Measurements from ENCODE around the gene EVA1B.

The EVA1B gene

GRCh38 chr1:36307601-36308330 lies 15.7 kb downstream of the EVA1B start:
- DNase-seq, result no peak

DNA sequence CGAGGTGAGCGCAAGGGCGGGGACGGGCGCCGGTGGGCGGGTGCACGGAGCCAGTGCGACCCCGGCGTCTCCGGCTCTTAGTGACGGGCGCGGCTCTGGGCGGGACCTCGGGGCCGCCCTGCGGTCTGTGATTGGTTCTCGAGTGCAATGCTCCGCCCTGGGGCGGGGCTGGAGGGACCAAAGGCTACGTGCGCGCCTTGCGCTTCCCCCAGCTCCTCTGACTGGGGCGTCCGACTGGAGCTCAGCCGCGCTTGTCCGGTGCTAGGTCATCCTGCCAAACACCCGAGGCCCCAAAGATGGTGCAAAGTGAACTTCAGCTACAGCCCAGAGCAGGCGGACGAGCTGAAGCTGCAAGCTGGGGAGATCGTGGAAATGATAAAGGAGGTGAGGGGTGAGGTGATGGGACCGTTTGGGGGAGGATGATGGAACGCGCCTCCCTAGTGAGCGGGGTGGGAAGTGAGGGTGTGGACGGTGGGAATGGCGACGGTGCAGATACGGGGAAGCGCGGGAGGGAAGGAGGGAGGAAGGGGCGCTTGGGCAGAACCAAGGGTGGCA lies 16.5 kb downstream of the EVA1B start:
- DNase-seq, result peak; percentile 88 to 90

DNA sequence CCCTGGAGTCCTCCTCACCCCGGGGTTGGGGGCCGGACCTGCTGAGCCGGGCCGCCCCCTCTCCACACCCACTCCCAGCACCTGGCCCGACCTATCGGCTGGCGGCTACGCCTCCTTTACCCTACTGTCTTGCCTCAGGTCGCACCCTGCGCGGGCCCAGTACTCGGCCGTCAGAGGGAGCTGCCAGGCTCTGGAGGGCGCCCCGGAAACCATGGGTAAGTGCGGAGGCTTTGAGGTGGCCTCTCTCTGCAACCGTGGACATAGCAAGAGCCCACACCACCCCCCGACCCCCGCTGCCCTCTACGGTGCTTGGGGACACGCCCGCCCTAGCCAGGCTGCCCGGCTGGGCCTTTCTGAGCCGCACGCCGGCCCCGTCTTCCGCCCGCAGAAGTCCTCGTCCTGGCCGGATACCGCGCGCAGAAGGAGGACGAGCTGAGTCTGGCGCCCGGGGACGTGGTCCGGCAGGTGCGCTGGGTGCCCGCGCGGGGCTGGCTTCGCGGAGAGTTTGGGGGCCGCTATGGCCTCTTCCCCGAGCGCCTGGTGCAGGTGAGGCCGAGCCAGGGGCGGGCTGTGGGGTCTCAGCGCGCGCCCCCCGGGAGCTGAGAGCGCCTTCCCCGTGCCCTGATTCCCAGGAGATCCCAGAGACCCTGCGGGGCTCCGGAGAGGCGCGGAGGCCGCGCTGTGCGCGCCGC lies 17.1 kb downstream of the EVA1B start, which contains the start of gene SH3D21:
TSS of gene SH3D21 (plus strand) at position 159 of the 692 bp plus-strand sequence. CDS start at position 212, 53 bp downstream.
- peak; percentile 47 for DNase-seq

DNA sequence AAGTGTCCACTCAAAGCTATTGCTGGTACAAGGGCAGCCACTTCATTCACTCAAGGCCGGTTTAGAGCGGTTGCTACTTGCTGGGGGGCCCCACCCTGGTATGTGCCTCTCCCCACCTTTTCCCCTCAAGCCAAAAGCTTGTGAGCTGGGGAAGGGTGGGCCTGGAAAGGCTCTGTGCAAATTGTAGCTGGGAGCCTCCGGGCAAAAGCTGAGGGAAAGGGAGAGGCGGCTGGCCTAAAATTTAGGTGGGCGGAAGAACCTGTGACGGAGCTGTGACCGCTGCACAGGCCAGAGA lies 17.6 kb downstream of the EVA1B start:
- no peak for DNase-seq

GRCh38 chr1:36304970-36305914 lies 18.2 kb downstream of the EVA1B start:
- DNase-seq, result no peak

DNA sequence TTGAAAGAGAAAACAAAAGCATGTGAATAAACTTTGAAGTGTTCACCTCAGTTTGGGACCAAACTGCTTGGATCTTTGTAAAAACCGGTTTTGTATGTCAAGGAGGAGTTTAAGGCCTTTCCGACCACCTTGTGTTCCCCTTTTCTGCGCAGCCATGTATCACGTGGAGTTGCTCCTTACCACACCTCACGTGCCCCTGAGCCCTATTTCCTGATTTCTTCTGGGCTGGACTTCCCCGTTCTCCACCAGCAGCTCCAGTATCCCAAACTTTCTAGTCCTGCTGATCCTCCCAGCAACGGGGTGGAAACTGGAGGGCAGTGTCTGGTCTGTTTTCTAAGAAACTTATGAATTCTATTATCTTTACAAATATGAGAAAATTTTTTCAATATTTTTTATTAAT lies 18.9 kb downstream of the EVA1B start:
- DNase-seq, result no peak

DNA sequence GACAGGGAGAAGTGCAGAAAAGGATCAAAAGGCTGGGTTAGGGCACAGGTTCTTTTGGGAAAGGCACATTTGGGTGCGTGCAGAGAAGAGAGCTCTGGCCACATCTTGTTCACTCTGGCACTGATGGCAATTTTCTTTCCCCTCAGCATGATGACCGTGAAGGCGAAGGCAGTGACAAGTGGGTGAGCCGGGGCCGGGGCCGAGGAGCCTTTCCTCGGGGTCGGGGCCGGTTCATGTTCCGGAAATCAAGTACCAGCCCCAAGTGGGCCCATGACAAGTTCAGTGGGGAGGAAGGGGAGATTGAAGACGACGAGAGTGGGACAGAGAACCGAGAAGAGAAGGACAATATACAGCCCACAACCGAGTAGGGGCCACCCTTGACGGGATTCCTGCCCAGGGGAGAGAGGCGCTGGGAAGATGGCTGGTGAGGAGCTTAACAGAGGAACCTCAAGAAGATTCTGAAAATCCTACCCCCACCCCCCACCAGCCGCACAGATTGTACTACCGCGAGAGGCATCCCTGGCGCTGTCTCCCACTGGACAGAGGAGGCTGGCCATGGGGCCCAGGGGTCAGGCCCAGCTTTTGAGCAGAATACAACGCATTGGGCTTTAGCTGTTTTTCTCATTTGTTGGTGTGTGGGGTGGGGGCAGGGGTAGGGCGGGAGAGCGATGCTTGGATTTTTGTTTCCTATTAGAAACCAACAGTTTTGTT lies 19.6 kb downstream of the EVA1B start:
- DNase-seq, result no peak

DNA sequence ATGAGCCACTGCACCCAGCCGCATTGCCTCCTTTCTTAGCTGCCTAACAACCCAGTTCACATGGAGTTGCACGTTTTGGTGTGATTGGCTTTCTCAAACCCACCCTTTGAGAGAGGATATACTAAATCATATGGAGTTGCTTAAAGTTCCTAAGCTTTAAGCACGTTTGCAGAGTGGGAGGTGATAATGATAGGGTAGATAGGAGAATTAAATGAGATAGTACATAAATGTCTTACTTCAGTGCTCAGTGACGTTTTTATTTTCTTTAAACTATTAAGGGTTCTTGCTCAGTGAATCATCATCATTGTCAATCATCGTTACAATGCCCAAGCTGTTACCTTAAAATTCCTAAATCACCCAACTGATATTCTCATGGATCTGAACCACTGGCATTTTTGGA lies 20.2 kb downstream of the EVA1B start:
- no peak for DNase-seq

- no peak for DNase-seq
These were observed 22.2 kb downstream of the EVA1B start for GRCh38 chr1:36301220-36301619.

- DNase-seq, result no peak
These were observed 22.9 kb downstream of the EVA1B start for GRCh38 chr1:36300526-36300925.

DNA sequence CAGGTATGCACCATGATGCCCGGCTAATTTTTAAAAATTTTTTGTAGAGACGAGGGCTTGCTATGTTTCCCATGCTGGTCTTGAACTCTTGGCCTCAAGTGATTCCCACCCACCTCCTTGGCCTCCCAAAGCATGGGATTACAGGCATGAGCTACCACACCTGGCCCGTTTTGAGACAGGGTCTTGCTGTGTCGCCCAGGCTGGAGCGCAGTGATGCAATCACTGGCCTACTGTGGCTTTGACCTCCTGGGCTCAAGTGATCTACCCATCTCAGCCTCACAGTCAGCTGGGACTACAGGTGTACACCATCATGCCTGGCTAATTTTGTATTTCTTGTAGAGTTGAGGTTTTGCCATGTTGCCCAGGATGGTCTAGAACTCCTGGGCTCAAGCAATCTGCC lies 24.8 kb downstream of the EVA1B start:
- no peak for DNase-seq

- DNase-seq, result no peak
These were observed 26.4 kb downstream of the EVA1B start for GRCh38 chr1:36297062-36297461.

GRCh38 chr1:36295390-36295789 lies 28.1 kb downstream of the EVA1B start:
- no peak for DNase-seq

- DNase-seq, result no peak
These were observed 35.9 kb downstream of the EVA1B start for GRCh38 chr1:36287595-36287994.

DNA sequence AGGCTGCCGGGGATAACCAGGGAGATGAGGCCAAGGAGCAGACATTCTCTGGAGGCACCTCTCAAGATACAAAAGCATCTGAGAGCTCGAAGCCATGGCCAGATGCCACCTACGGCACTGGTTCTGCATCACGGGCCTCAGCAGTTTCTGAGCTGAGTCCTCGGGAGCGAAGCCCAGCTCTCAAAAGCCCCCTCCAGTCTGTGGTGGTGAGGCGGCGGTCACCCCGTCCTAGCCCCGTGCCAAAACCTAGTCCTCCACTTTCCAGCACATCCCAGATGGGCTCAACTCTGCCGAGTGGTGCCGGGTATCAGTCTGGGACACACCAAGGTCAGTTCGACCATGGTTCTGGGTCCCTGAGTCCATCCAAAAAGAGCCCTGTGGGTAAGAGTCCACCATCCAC lies 36.6 kb downstream of the EVA1B start:
- DNase-seq, result no peak

DNA sequence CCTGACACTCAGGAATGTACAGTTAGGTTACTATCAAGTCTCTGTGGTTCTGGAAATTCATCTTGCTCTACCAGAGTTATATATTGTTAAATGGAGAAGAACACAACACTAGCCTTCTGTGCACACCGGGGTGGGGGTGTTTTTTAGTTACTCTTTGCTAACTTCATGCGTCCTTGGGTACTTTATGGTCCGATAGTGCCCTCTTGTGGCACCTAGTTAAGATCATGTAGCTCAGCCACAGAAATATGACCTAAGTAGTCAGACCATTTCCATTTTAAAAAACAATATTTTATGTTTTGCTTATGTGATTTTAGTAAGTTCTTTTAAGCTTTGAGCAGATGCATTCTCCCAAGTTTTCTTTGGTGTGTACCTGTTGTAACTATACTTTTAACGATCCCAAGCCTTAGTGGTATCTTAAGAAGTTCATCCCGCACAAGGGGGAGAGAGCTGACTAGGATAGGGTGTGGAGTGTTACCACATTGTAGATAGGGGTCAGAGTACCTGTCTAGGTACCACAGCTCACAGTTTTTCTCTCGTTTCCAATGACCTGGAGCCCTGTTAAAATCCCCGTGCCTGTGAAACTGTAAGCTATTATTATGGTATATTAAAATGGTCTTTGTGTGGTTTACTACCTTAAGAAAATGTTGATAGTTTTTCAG lies 37.9 kb downstream of the EVA1B start:
- peak; percentile 62 to 75 for DNase-seq

GRCh38 chr1:36284517-36284916 lies 38.9 kb downstream of the EVA1B start:
- no peak for DNase-seq

DNA sequence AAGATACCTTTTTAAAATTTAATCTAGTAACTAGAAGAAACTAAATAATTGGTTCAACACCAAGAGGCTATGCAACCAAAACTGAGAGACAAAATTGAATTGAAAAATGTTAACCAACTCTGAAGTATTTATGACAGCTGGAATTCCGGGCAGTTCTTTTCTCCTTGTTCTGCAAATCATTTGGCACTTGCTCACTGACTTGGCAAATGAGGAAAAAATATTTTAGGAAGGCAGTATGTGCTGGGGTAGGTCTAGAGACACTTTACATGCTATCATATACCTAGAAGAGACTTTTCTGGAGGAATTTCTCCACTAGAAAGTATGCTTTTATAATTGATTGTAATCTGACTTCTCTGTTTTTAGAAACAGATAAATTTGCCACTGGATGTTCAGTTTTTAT lies 39.4 kb downstream of the EVA1B start:
- DNase-seq, result no peak

DNA sequence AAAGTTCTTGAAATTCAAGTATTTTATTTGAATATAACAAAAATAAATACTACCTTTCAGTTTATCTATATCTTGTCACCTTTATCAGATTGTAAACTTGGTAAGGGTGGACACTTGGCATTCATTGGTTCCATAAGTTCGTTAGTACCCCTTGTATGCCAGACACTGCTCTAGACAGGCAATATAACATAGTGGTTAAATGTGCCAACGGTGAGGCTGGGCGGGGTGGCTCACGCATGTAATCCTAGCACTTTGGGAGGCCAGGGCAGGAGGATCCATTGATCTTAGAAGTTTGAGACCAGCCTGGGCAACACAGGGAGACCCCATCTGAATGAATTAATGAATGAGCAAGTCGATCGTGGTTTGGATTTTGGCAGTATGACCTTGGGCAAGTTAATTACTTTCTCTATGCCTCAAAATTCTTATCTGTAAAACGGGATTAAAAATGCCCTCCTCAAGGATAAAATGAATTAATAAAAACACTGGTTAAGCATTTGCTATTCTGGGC lies 43.6 kb downstream of the EVA1B start:
- DNase-seq, result no peak

- DNase-seq, result no peak
These were observed 44.2 kb downstream of the EVA1B start for GRCh38 chr1:36279110-36279788.

DNA sequence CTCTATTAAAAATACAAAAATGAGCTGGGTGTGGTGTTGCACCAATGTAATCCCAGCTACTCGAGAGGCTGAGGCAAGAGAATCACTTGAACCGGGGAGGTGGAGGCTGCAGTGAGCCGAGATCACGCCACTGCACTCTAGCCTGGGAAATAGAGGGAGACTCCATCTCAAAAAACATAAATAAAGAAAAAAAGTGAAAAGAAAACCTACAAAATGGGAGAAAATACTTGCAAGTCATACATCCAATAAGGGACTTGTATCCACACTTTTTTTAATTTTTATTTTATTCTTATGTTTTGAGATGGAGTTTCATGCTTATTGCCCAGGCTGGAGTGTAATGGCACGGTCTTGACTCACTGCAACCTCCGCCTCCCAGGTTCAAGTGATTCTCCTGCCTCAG lies 46.8 kb downstream of the EVA1B start:
- no peak for DNase-seq
